ENCODE data around the gene GNAT3.

DNA sequence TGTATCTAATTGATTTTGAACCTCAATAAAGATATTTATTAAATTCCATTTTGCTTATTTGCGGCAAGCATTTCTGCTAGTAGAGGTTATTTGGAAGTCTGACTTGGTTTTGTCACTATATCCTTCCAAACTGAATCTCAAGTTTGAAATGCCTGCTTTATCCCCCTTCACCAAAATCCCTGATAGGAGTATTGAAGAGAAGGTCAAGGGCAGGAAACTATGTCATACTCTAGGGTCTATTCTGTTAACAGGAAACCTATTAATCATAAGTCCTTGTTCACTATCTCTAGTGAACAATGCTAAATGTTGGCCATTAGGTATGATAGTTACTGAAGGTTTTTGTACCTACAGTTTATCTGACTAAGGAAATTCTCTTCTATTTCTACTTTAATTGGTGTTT lies 11.5 kb downstream of the GNAT3 start:
- TF ChIP-seq, protein P1, sequence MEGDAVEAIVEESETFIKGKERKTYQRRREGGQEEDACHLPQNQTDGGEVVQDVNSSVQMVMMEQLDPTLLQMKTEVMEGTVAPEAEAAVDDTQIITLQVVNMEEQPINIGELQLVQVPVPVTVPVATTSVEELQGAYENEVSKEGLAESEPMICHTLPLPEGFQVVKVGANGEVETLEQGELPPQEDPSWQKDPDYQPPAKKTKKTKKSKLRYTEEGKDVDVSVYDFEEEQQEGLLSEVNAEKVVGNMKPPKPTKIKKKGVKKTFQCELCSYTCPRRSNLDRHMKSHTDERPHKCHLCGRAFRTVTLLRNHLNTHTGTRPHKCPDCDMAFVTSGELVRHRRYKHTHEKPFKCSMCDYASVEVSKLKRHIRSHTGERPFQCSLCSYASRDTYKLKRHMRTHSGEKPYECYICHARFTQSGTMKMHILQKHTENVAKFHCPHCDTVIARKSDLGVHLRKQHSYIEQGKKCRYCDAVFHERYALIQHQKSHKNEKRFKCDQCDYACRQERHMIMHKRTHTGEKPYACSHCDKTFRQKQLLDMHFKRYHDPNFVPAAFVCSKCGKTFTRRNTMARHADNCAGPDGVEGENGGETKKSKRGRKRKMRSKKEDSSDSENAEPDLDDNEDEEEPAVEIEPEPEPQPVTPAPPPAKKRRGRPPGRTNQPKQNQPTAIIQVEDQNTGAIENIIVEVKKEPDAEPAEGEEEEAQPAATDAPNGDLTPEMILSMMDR (IDR thresholded peaks at IDR 0.05): no peak
- no peak for TF ChIP-seq POLR2A (IDR thresholded peaks at IDR 0.05)
